HEK293 (cell line): ENCODE results near the gene UBA7.

ENCODE experiments used
- CTCF ChIA-PET: fragments of 350-600 bp; formaldehyde crosslinking; extraction: SDS; loops from one replicate; lab custom pipeline; 2021; ENCODE audit warnings: antibody characterized with exemption; lab: Yijun Ruan, JAX
- POLR2A ChIA-PET: fragments of 300-600 bp; formaldehyde crosslinking; extraction: SDS; loops from one replicate; lab custom pipeline; 2020; ENCODE audit warnings: antibody characterized with exemption, inconsistent platforms; lab: Yijun Ruan, JAX
- H3K27ac ChIP-seq: fragments of 200-500 bp; sonication (Bioruptor generic); 2 replicates; pipeline ENCODE4 v1.5.1; 2014; ENCODE audit warnings: low read depth, low read length, control low read depth, inconsistent platforms; ENCODE audit errors: extremely low read depth
- H3K36me3 ChIP-seq, 2 experiments: fragments of 200-500 bp in 1 of 2; sonication (Bioruptor generic) in 1 of 2; 1 replicate in 1 of 2; 2 replicates in 1 of 2; pipeline ENCODE4 v1.5.1; 2014 to 2017; ENCODE audit warnings: inconsistent platforms in 2 of 2, low read length in 2 of 2; ENCODE audit not compliant: control insufficient read depth in 2 of 2, insufficient read depth in 1 of 2
- H3K4me1 ChIP-seq: fragments of 200-500 bp; sonication (Bioruptor generic); 2 replicates; pipeline ENCODE4 v1.5.1; 2014; ENCODE audit warnings: mild to moderate bottlenecking, low read length, inconsistent platforms; ENCODE audit not compliant: control insufficient read depth, insufficient read depth
- H3K4me3 ChIP-seq: 2 replicates; pipeline ENCODE4 v1.5.1; 2011; ENCODE audit warnings: low read depth, mild to moderate bottlenecking, control low read depth, low read length, moderate library complexity
- H3K9me3 ChIP-seq: fragments of 200-500 bp; sonication (Bioruptor generic); 2 replicates; pipeline ENCODE4 v1.5.1; 2014; ENCODE audit warnings: low read depth, low read length, inconsistent platforms; ENCODE audit not compliant: control insufficient read depth, insufficient read depth
- BCL11B ChIP-seq: fragments of 450-650 bp; formaldehyde crosslinking; IDR thresholded peaks from 2 replicates; pipeline ENCODE4 v1.5.1; 2016; ENCODE audit warnings: low read depth, missing biosample characterization, missing genetic modification characterization
- EGR2 ChIP-seq: fragments of 450-650 bp; formaldehyde crosslinking; IDR thresholded peaks from 2 replicates; pipeline ENCODE4 v1.5.1; 2016; ENCODE audit warnings: low read depth, missing biosample characterization, missing genetic modification characterization
- FEZF1 ChIP-seq: fragments of 450-650 bp; formaldehyde crosslinking; IDR thresholded peaks from 2 replicates; pipeline ENCODE4 v1.5.1; 2016; ENCODE audit warnings: missing biosample characterization, missing genetic modification characterization
- PRDM10 ChIP-seq: fragments of 450-650 bp; formaldehyde crosslinking; IDR thresholded peaks from 2 replicates; pipeline ENCODE4 v1.5.1; 2016; ENCODE audit warnings: missing biosample characterization, missing genetic modification characterization
- PRDM6 ChIP-seq: fragments of 450-650 bp; formaldehyde crosslinking; IDR thresholded peaks from 2 replicates; pipeline ENCODE4 v1.5.1; 2017; ENCODE audit warnings: missing biosample characterization, missing genetic modification characterization
- RBAK ChIP-seq: fragments of 450-650 bp; formaldehyde crosslinking; IDR thresholded peaks from 2 replicates; pipeline ENCODE4 v1.5.1; 2016; ENCODE audit warnings: missing biosample characterization, missing genetic modification characterization
- TRIM28 ChIP-seq: IDR thresholded peaks from 2 replicates; pipeline ENCODE4 v1.6.1; 2011; ENCODE audit warnings: low read length, control low read depth, borderline replicate concordance
- ZBTB11 ChIP-seq: fragments of 450-650 bp; formaldehyde crosslinking; conservative IDR thresholded peaks from 2 replicates; pipeline ENCODE4 v1.5.1; 2016; ENCODE audit warnings: low read depth, missing biosample characterization, missing genetic modification characterization
- ZNF114 ChIP-seq: fragments of 450-650 bp; formaldehyde crosslinking; IDR thresholded peaks from 2 replicates; pipeline ENCODE4 v1.5.0; 2017; ENCODE audit warnings: missing biosample characterization, missing genetic modification characterization
- ZNF133 ChIP-seq: fragments of 450-650 bp; formaldehyde crosslinking; IDR thresholded peaks from 2 replicates; pipeline ENCODE4 v1.5.1; 2016; ENCODE audit warnings: missing biosample characterization, missing genetic modification characterization
- ZNF175 ChIP-seq: fragments of 450-650 bp; formaldehyde crosslinking; IDR thresholded peaks from 2 replicates; pipeline ENCODE4 v1.5.1; 2016; ENCODE audit warnings: missing biosample characterization, missing genetic modification characterization
- ZNF19 ChIP-seq: fragments of 450-650 bp; formaldehyde crosslinking; IDR thresholded peaks from 2 replicates; pipeline ENCODE4; 2016; ENCODE audit warnings: missing biosample characterization, missing genetic modification characterization, low read depth
- ZNF311 ChIP-seq: fragments of 450-650 bp; formaldehyde crosslinking; IDR thresholded peaks from 2 replicates; pipeline ENCODE4 v1.5.1; 2017; ENCODE audit warnings: missing biosample characterization, missing genetic modification characterization, borderline replicate concordance
- ZNF571 ChIP-seq: fragments of 450-650 bp; formaldehyde crosslinking; IDR thresholded peaks from 2 replicates; pipeline ENCODE4 v1.5.0; 2017; ENCODE audit warnings: missing biosample characterization, missing genetic modification characterization
- ZNF76 ChIP-seq: fragments of 450-650 bp; formaldehyde crosslinking; IDR thresholded peaks from 2 replicates; pipeline ENCODE4; 2016; ENCODE audit warnings: low read depth, missing biosample characterization, missing genetic modification characterization, borderline replicate concordance
- ZNF791 ChIP-seq: fragments of 450-650 bp; formaldehyde crosslinking; IDR thresholded peaks from 2 replicates; pipeline ENCODE4 v1.5.1; 2016; ENCODE audit warnings: missing biosample characterization, missing genetic modification characterization
- ZNF792 ChIP-seq: fragments of 450-650 bp; formaldehyde crosslinking; IDR thresholded peaks from 2 replicates; pipeline ENCODE4 v1.5.1; 2016; ENCODE audit warnings: missing biosample characterization, missing genetic modification characterization
- ZSCAN4 ChIP-seq: fragments of 450-650 bp; formaldehyde crosslinking; IDR thresholded peaks from 2 replicates; pipeline ENCODE4 v1.5.1; 2017; ENCODE audit warnings: missing biosample characterization, missing genetic modification characterization

UBA7 gene

GRCh38 chr3:49792371-49793150 is 21.2 kb downstream of the UBA7 start:
- no peak overlapping the region for H3K27ac ChIP-seq
- no peaks in the 10 kb centered on the region for H3K36me3 ChIP-seq
- TF ChIP-seq ZNF133 (tag by site-specific recombination) (no peak), ZSCAN4 (tag by site-specific recombination) (no peak), BCL11B (tag by site-specific recombination) (no peak), ZNF76 (tag by site-specific recombination) (no peak), EGR2 (no peak), ZNF19 (no peak), TRIM28 (no peak), PRDM6 (tag by site-specific recombination) (no peak), ZNF791 (no peak), FEZF1 (tag by site-specific recombination) (no peak), ZNF175 (tag by site-specific recombination) (no peak), ZBTB11 (tag by site-specific recombination) (no peak), ZNF571 (tag by site-specific recombination) (no peak), ZNF114 (no peak), PRDM10 (no peak), ZNF311 (no peak), RBAK (no peak), ZNF792 (tag by site-specific recombination) (no peak)
- no peaks in the 10 kb centered on the region for H3K4me1 ChIP-seq
- CTCF ChIA-PET: interaction anchor here (0.7 kb wide), 1 partner anchor 159 kb away, joined by 3 read pairs; no protein-coding TSS in a partner anchor
- H3K9me3 ChIP-seq: no peaks in the 10 kb centered on the region
- H3K4me3 ChIP-seq: no peak overlapping the region
- POLR2A ChIA-PET: no interaction called here
